Measurements from ENCODE around the gene MYLK.
"Not testable (repeated sequence)": the region's sequence is repeated elsewhere in the genome, so short reads cannot be mapped to it uniquely, and the experiment has no call there.

The MYLK gene

GRCh38 chr3:123741041-123741511 lies 143.1 kb downstream of the MYLK start:
- H3K36me3 ChIP-seq (ENCODE audit: insufficient read depth, low read length), result no peaks in the 10 kb centered on the region
- no peaks in the 10 kb centered on the region for H3K9me3 ChIP-seq (ENCODE audit: control insufficient read depth, insufficient read depth, low read length)
- no peak overlapping the region for H3K9ac ChIP-seq (ENCODE audit: low read depth, low read length)
- H3K4me1 ChIP-seq (ENCODE audit: insufficient read depth, low read length), result no peaks in the 10 kb centered on the region

GRCh38 chr3:123740391-123740822 lies 143.7 kb downstream of the MYLK start:
- Histone ChIP-seq H3K36me3 (ENCODE audit: insufficient read depth, low read length) (no peaks in the 10 kb centered on the region), H3K9ac (ENCODE audit: low read depth, low read length) (no peak overlapping the region), H3K4me1 (ENCODE audit: insufficient read depth, low read length) (no peaks in the 10 kb centered on the region), H3K9me3 (ENCODE audit: control insufficient read depth, insufficient read depth, low read length) (no peaks in the 10 kb centered on the region)

- no peaks in the 10 kb centered on the region for H3K36me3 ChIP-seq (ENCODE audit: insufficient read depth, low read length)
- no peaks in the 10 kb centered on the region for H3K9me3 ChIP-seq (ENCODE audit: control insufficient read depth, insufficient read depth, low read length)
- H3K9ac ChIP-seq (ENCODE audit: low read depth, low read length), result no peak overlapping the region
- H3K4me1 ChIP-seq (ENCODE audit: insufficient read depth, low read length), result 0 out of 2 replicates have a peak, but pooled peaks cover 3% of the 10 kb centered on the region
Measured at GRCh38 chr3:123739754-123740153, 144.4 kb downstream of the MYLK start.

GRCh38 chr3:123739106-123739505 lies 145.0 kb downstream of the MYLK start:
- Histone ChIP-seq H3K36me3 (ENCODE audit: insufficient read depth, low read length) (no peaks in the 10 kb centered on the region), H3K9me3 (ENCODE audit: control insufficient read depth, insufficient read depth, low read length) (no peaks in the 10 kb centered on the region), H3K4me1 (ENCODE audit: insufficient read depth, low read length) (peaks cover 3% of the 10 kb centered on the region; the same call in 1 of the 2 replicates), H3K9ac (ENCODE audit: low read depth, low read length) (no peak overlapping the region)

GRCh38 chr3:123738522-123738921 lies 145.6 kb downstream of the MYLK start:
- not testable (repeated sequence) for H3K9me3 ChIP-seq (ENCODE audit: control insufficient read depth, insufficient read depth, low read length); H3K9ac ChIP-seq (ENCODE audit: low read depth, low read length); H3K36me3 ChIP-seq (ENCODE audit: insufficient read depth, low read length); H3K4me1 ChIP-seq (ENCODE audit: insufficient read depth, low read length)

GRCh38 chr3:123737168-123737567 lies 147.0 kb downstream of the MYLK start:
- Histone ChIP-seq H3K36me3 (ENCODE audit: insufficient read depth, low read length) (no peaks in the 10 kb centered on the region), H3K4me1 (ENCODE audit: insufficient read depth, low read length) (peaks cover 3% of the 10 kb centered on the region; the same call in 1 of the 2 replicates), H3K9me3 (ENCODE audit: control insufficient read depth, insufficient read depth, low read length) (no peaks in the 10 kb centered on the region), H3K9ac (ENCODE audit: low read depth, low read length) (no peak overlapping the region)

- Histone ChIP-seq H3K36me3 (ENCODE audit: insufficient read depth, low read length) (no peaks in the 10 kb centered on the region), H3K9me3 (ENCODE audit: control insufficient read depth, insufficient read depth, low read length) (no peaks in the 10 kb centered on the region), H3K4me1 (ENCODE audit: insufficient read depth, low read length) (peaks cover 3% of the 10 kb centered on the region; the same call in 1 of the 2 replicates), H3K9ac (ENCODE audit: low read depth, low read length) (no peak overlapping the region)
Measured at GRCh38 chr3:123735456-123735855, 148.7 kb downstream of the MYLK start.

- no peaks in the 10 kb centered on the region for H3K9me3 ChIP-seq (ENCODE audit: control insufficient read depth, insufficient read depth, low read length)
- peaks cover 3% of the 10 kb centered on the region; the same call in 1 of the 2 replicates for H3K4me1 ChIP-seq (ENCODE audit: insufficient read depth, low read length)
- no peak overlapping the region for H3K9ac ChIP-seq (ENCODE audit: low read depth, low read length)
- H3K36me3 ChIP-seq (ENCODE audit: insufficient read depth, low read length), result no peaks in the 10 kb centered on the region
Measured at GRCh38 chr3:123734527-123734902, 149.6 kb downstream of the MYLK start.

- Histone ChIP-seq H3K4me1 (ENCODE audit: insufficient read depth, low read length) (peaks cover 3% of the 10 kb centered on the region; the same call in 1 of the 2 replicates), H3K9me3 (ENCODE audit: control insufficient read depth, insufficient read depth, low read length) (no peaks in the 10 kb centered on the region), H3K9ac (ENCODE audit: low read depth, low read length) (no peak overlapping the region), H3K36me3 (ENCODE audit: insufficient read depth, low read length) (no peaks in the 10 kb centered on the region)
Measured at GRCh38 chr3:123733805-123734526, 150.2 kb downstream of the MYLK start.

GRCh38 chr3:123733341-123733740 lies 150.8 kb downstream of the MYLK start:
- H3K9me3 ChIP-seq (ENCODE audit: control insufficient read depth, insufficient read depth, low read length), result no peaks in the 10 kb centered on the region
- H3K9ac ChIP-seq (ENCODE audit: low read depth, low read length), result no peak overlapping the region
- H3K4me1 ChIP-seq (ENCODE audit: insufficient read depth, low read length), result peaks cover 3% of the 10 kb centered on the region; the same call in 1 of the 2 replicates
- H3K36me3 ChIP-seq (ENCODE audit: insufficient read depth, low read length), result no peaks in the 10 kb centered on the region

GRCh38 chr3:123732447-123732846 lies 151.7 kb downstream of the MYLK start:
- peaks cover 3% of the 10 kb centered on the region; the same call in 1 of the 2 replicates for H3K4me1 ChIP-seq (ENCODE audit: insufficient read depth, low read length)
- no peaks in the 10 kb centered on the region for H3K9me3 ChIP-seq (ENCODE audit: control insufficient read depth, insufficient read depth, low read length)
- no peak overlapping the region for H3K9ac ChIP-seq (ENCODE audit: low read depth, low read length)
- H3K36me3 ChIP-seq (ENCODE audit: insufficient read depth, low read length), result no peaks in the 10 kb centered on the region

GRCh38 chr3:123730829-123731228 lies 153.3 kb downstream of the MYLK start:
- no peak overlapping the region for H3K9ac ChIP-seq (ENCODE audit: low read depth, low read length)
- peaks cover 3% of the 10 kb centered on the region; the same call in 1 of the 2 replicates for H3K4me1 ChIP-seq (ENCODE audit: insufficient read depth, low read length)

GRCh38 chr3:123728991-123729390 lies 155.1 kb downstream of the MYLK start:
- Histone ChIP-seq H3K9me3 (ENCODE audit: control insufficient read depth, insufficient read depth, low read length) (no peaks in the 10 kb centered on the region), H3K9ac (ENCODE audit: low read depth, low read length) (no peak overlapping the region), H3K36me3 (ENCODE audit: insufficient read depth, low read length) (no peaks in the 10 kb centered on the region), H3K4me1 (ENCODE audit: insufficient read depth, low read length) (no peaks in the 10 kb centered on the region)

More at GRCh38 chr3:123730829-123731228, 153.3 kb downstream of the MYLK start:
- Histone ChIP-seq H3K36me3 (ENCODE audit: insufficient read depth, low read length) (no peaks in the 10 kb centered on the region), H3K9me3 (ENCODE audit: control insufficient read depth, insufficient read depth, low read length) (no peaks in the 10 kb centered on the region)

- no peaks in the 10 kb centered on the region for H3K36me3 ChIP-seq (ENCODE audit: insufficient read depth, low read length)
- no peaks in the 10 kb centered on the region for H3K9me3 ChIP-seq (ENCODE audit: control insufficient read depth, insufficient read depth, low read length)
- H3K9ac ChIP-seq (ENCODE audit: low read depth, low read length), result no peak overlapping the region
- no peaks in the 10 kb centered on the region for H3K4me1 ChIP-seq (ENCODE audit: insufficient read depth, low read length)
Measured at GRCh38 chr3:123728014-123728413, 156.1 kb downstream of the MYLK start.

- no peaks in the 10 kb centered on the region for H3K36me3 ChIP-seq (ENCODE audit: insufficient read depth, low read length)
- H3K9me3 ChIP-seq (ENCODE audit: control insufficient read depth, insufficient read depth, low read length), result no peaks in the 10 kb centered on the region
- H3K4me1 ChIP-seq (ENCODE audit: insufficient read depth, low read length), result no peaks in the 10 kb centered on the region
- H3K9ac ChIP-seq (ENCODE audit: low read depth, low read length), result no peak overlapping the region
Measured at GRCh38 chr3:123725652-123726400, 158.3 kb downstream of the MYLK start.

All from ES-I3 (cell line).